GM12875 (cell line): ENCODE results near the gene GUCY2C.

Source experiments
- H3K4me3 ChIP-seq: one replicate; pipeline ENCODE4 v1.5.1; 2011; ENCODE audit warnings: low read depth, low read length, control low read depth
- TF ChIP-seq, protein P1 (sequence below): IDR thresholded peaks from 2 replicates; pipeline ENCODE4 v1.5.1; 2011; ENCODE audit warnings: low read depth, mild to moderate bottlenecking, control low read depth, inconsistent platforms, low read length, moderate library complexity, borderline replicate concordance; ENCODE audit not compliant: insufficient read depth

Gene GUCY2C

DNA sequence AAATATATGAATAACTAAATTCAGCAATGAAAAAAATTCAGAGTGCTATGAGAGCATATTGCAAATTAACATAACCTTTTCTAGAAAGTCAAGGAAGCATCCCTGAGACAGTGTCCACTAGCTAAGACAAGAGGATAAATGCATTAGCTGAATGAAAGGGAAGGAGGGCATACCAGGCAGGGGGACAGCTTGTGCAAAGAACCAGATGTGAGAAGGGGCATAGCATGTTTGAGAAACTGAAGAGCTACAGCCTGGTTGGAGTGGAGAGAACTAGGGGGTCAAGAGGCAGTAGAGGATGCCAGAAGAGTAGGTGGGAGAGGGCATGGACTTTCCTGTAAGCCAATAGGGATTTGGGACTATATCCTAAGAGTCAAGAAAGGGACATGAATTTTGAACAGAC, 2.2 kb upstream of the GUCY2C start:
- TF ChIP-seq, protein P1, sequence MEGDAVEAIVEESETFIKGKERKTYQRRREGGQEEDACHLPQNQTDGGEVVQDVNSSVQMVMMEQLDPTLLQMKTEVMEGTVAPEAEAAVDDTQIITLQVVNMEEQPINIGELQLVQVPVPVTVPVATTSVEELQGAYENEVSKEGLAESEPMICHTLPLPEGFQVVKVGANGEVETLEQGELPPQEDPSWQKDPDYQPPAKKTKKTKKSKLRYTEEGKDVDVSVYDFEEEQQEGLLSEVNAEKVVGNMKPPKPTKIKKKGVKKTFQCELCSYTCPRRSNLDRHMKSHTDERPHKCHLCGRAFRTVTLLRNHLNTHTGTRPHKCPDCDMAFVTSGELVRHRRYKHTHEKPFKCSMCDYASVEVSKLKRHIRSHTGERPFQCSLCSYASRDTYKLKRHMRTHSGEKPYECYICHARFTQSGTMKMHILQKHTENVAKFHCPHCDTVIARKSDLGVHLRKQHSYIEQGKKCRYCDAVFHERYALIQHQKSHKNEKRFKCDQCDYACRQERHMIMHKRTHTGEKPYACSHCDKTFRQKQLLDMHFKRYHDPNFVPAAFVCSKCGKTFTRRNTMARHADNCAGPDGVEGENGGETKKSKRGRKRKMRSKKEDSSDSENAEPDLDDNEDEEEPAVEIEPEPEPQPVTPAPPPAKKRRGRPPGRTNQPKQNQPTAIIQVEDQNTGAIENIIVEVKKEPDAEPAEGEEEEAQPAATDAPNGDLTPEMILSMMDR = no peak

DNA sequence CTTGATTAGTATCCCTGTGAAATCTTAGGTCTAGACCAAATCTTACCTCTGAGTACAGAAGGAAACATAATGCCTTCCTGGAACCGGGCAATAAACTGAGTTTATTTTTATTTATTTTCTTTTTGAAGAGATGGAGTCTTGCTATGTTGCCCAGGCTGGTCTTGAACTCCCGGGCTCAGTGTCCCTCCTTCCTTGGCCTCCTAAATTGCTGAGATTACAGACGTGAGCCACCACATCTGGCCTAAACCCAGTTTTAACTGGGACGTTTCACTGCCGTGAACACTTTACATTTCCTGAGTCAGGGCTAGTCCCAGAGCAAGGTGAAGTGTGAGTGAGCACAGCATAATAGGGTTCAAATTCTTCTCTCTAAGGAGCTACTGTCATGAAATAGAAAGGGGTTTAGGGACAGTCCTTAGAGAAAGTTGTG, 671 bp downstream of the GUCY2C start:
- no peak overlapping the region for H3K4me3 ChIP-seq

More for the DNA sequence above, 2.2 kb upstream of the GUCY2C start:
- no peak overlapping the region for H3K4me3 ChIP-seq

DNA sequence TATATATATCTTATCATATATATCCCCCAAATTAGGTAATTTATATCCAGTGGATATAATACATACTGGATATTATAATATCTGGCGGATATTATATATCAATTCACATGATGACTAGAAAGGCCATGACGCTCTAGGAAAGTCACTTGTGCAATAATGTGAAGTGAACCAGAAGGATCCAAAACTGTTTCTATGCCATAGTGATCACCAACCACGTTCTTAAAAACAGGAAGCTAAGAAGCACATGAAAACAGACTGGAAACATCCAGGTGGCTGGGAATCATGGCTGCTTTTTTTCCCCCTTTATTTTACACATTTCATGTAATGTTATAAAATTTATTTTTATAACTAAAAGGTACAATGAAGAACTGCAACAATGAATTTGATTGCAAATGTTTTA, 1.4 kb downstream of the GUCY2C start:
- no peak overlapping the region for H3K4me3 ChIP-seq
- TF ChIP-seq, protein P1 = no peak

More for the DNA sequence above, 671 bp downstream of the GUCY2C start:
- TF ChIP-seq, protein P1 = no peak

DNA sequence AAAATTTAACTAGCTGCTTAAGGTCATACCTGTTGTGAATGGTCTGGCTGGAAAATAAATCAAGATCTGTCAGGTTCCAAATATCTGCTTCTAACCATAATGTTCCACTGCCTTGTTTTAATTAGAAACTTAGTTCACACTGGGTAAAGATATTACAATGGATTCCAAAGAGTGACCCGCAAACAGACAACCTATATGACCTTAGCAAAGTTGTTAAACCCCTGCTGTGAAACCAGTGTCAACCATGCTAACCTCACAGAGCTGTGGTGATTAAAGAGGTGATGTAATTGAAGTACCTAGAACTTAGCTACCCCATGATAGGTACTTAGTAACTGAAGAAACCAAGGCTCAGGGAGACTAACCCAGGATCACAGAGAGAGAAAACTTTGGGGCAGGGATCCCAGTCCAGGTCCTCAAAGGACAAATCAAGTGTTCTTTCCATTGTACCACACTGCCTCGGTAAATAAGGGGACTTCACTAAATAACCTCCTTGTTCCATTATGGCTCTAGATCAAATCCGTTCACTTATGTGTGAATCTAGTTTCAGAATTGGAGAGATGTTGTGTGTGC, 2.2 kb downstream of the GUCY2C start:
- H3K4me3 ChIP-seq = no peak overlapping the region
- TF ChIP-seq, protein P1 = no peak

DNA sequence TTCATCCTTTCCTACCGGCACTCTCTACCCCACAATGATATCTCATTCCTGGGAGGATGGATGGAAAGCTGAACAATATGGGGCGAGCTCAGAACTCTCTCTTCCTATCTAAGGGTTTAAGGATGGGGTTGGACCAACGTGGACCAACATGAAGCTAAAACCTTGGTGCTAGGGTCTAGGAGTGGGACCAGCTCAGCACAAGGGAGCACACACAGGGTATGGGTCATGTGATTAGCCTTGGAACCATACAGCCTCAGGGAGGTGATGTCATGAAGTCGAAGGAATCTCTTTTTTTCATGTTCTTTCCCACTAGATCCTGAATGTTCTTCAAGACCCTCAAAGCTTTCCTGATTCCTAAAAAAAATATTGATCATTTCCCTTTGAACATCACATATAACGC, 3.3 kb downstream of the GUCY2C start:
- H3K4me3 ChIP-seq = no peak overlapping the region
- TF ChIP-seq, protein P1 = no peak

DNA sequence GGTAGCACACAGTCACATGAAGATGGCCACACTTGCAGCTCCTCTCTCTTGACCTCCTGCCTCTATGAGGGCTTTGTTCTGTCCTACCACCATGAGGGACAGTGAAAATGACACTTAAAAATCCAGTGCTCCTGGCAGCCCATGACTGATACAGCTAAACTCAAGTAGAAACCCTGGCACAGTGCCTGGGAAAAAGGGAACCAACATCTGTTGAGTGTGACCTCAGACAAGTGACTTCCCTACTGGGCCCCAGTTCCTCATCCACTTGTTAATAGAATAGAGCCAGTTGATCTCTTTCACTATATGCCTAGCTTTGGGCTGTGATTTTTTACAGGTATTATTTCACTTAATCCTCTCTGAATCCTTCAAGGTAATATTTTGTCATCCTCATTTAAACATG, 4.8 kb downstream of the GUCY2C start:
- TF ChIP-seq, protein P1 = no peak
- no peak overlapping the region for H3K4me3 ChIP-seq

DNA sequence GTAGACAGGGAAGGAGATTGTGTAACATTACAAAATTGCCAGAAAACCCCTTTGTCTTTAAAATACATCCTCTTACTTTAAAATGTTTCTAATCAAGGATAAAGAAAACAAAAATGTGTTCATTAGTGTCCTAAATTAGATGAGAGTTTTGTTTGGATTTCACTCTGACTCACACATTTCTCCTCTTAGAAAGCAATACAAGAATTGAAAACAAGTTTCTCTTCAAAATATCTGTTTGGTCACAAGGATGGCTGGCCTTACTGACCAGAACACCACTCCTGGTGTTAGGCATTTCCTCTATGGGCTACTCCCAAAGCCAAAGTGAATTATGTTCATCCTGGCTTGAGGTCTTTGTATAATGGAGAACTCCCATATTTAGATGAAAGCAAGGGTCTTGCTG, 6.4 kb downstream of the GUCY2C start:
- no peak overlapping the region for H3K4me3 ChIP-seq
- TF ChIP-seq, protein P1 = no peak
